Gastroesophageal sphincter (tissue), 4 donors: Measurements from ENCODE around the gene BMERB1. TPM values are rescaled to one million over a fixed set of nuclear protein-coding genes. Genes with fewer than 3 reads are reported as not detected.

Experiments used
- ATAC-seq: fragments of 150-250 bp; one replicate; pipeline ENCODE4 v1.9.1; 2016; ENCODE audit warnings: mild to moderate bottlenecking, moderate library complexity
- H3K27ac ChIP-seq, 4 donors: fragments of 200-600 bp; sonication (generic) in 3 of 4; 1 replicate in 3 of 4; 2 replicates in 1 of 4; pipeline ENCODE4 v1.5.1; 2016 to 2019
- H3K27me3 ChIP-seq: fragments of 200-600 bp; sonication (generic); one replicate; pipeline ENCODE4 v1.5.1; 2019
- H3K36me3 ChIP-seq, 2 donors: fragments of 200-600 bp; sonication (generic); one replicate each; pipeline ENCODE4 v1.5.1; 2019; ENCODE audit warnings: control low read depth in 1 of 2
- H3K4me1 ChIP-seq, 3 donors: fragments of 200-600 bp; sonication (generic); 1 replicate in 2 of 3; 2 replicates in 1 of 3; pipeline ENCODE4 v1.5.1; 2016 to 2019; ENCODE audit warnings: control low read depth in 2 of 3
- H3K4me3 ChIP-seq, 2 donors: fragments of 200-600 bp; sonication (generic); one replicate each; pipeline ENCODE4 v1.5.1; 2019; ENCODE audit warnings: mild to moderate bottlenecking in 1 of 2, moderate library complexity in 1 of 2
- H3K9me3 ChIP-seq, 3 donors: fragments of 200-600 bp; sonication (generic); one replicate each; pipeline ENCODE4 v1.5.1; 2017 to 2019; ENCODE audit warnings: control low read depth in 2 of 3
- CTCF ChIP-seq, 4 experiments: fragments of 200-600 bp in 2 of 4; fragments of 450-650 bp in 2 of 4; sonication (generic) in 1 of 4; IDR thresholded peaks; one replicate each; pipeline ENCODE4 v1.5.1; 2017 to 2019; ENCODE audit warnings: antibody characterized with exemption in 4 of 4, mild to moderate bottlenecking in 2 of 4, moderate library complexity in 2 of 4
- EP300 ChIP-seq: sonication (generic); formaldehyde crosslinking; IDR thresholded peaks from one replicate; pipeline ENCODE4 v1.6.1; 2017; ENCODE audit warnings: antibody characterized with exemption, mild to moderate bottlenecking
- POLR2A ChIP-seq, 2 donors: fragments of 450-650 bp; IDR thresholded peaks; one replicate each; pipeline ENCODE4 v1.6.1; 2017; ENCODE audit warnings: antibody characterized with exemption in 2 of 2, mild to moderate bottlenecking in 2 of 2, moderate library complexity in 1 of 2
- POLR2AphosphoS5 ChIP-seq: sonication (generic); formaldehyde crosslinking; IDR thresholded peaks from one replicate; pipeline ENCODE4 v1.6.1; 2017; ENCODE audit warnings: antibody characterized with exemption
- WGBS, 2 donors: methylation state at CpG; one replicate each; pipeline ENCODE4 v1.1.5; 2018; ENCODE audit warnings: low coverage in 1 of 2; 5-methylcytosine and 5-hydroxymethylcytosine counted together
- total RNA-seq, 4 donors: library from RNA; depleted of rRNA; stranded (reverse); fragments of >200 nt; gene quantifications; one replicate each; pipeline ENCODE4 v1.1.0, GENCODE V29; 2016

BMERB1 gene
- total RNA-seq, 4 donors from 2014 or later: 84.5 to 135 (median 101) TPM

GRCh38 chr16:15535772-15536171 is 101.4 kb downstream of the BMERB1 start:
- no peak overlapping the region for H3K27ac ChIP-seq
- H3K36me3 ChIP-seq: peaks cover 0 to 8% of the 10 kb centered on the region in 2 donors
- WGBS, 2 donors: 86 to 88% methylated on average over 1 to 5 of the region's 6 CpGs
- ATAC-seq: no peak
- TF ChIP-seq CTCF (IDR thresholded peaks at IDR 0.05): no peak
- no peak for TF ChIP-seq EP300
- no peak for TF ChIP-seq POLR2A (IDR thresholded peaks at IDR 0.05)
- TF ChIP-seq POLR2AphosphoS5: no peak
- H3K4me3 ChIP-seq: no peak overlapping the region
- H3K27me3 ChIP-seq: no peaks in the 10 kb centered on the region
- no peaks in the 10 kb centered on the region for H3K9me3 ChIP-seq
- no peaks in the 10 kb centered on the region for H3K4me1 ChIP-seq

- WGBS, 2 donors: 71 to 88% methylated on average over 7 of the region's 7 CpGs
- Histone ChIP-seq H3K27me3 (no peaks in the 10 kb centered on the region), H3K36me3 (peaks cover 0 to 8% of the 10 kb centered on the region in 2 donors), H3K4me3 (no peak overlapping the region), H3K27ac (no peak overlapping the region), H3K9me3 (no peaks in the 10 kb centered on the region), H3K4me1 (no peaks in the 10 kb centered on the region)
- ATAC-seq: no peak
- no peak for TF ChIP-seq POLR2AphosphoS5
- TF ChIP-seq EP300: no peak
- TF ChIP-seq POLR2A (IDR thresholded peaks at IDR 0.05): no peak
Observed at GRCh38 chr16:15536843-15537242, 102.5 kb downstream of the BMERB1 start.

- Histone ChIP-seq H3K36me3 (peaks cover 0 to 8% of the 10 kb centered on the region in 2 donors), H3K27ac (no peak overlapping the region), H3K4me1 (peaks cover 0 to 4% (median 0%) of the 10 kb centered on the region in 3 donors), H3K27me3 (no peaks in the 10 kb centered on the region), H3K4me3 (no peak overlapping the region), H3K9me3 (peaks cover 0 to 9% (median 0%) of the 10 kb centered on the region in 3 donors)
- WGBS, 2 donors: 83 to 85% methylated on average over 4 of the region's 5 CpGs
- ATAC-seq: no peak
- no peak for TF ChIP-seq EP300
- TF ChIP-seq CTCF (IDR thresholded peaks at IDR 0.05): no peak
- no peak for TF ChIP-seq POLR2A (IDR thresholded peaks at IDR 0.05)
- TF ChIP-seq POLR2AphosphoS5: no peak
Observed at GRCh38 chr16:15538507-15538906, 104.1 kb downstream of the BMERB1 start.

GRCh38 chr16:15539197-15539596 is 104.8 kb downstream of the BMERB1 start:
- no peak for ATAC-seq
- Histone ChIP-seq H3K9me3 (peaks cover 0 to 9% (median 0%) of the 10 kb centered on the region in 3 donors), H3K27me3 (no peaks in the 10 kb centered on the region), H3K4me3 (no peak overlapping the region), H3K36me3 (peaks cover 0 to 8% of the 10 kb centered on the region in 2 donors), H3K27ac (no peak overlapping the region), H3K4me1 (peaks cover 0 to 10% (median 0%) of the 10 kb centered on the region in 3 donors)
- WGBS, 2 donors: 86 to 92% methylated on average over 6 to 7 of the region's 8 CpGs
- TF ChIP-seq POLR2AphosphoS5 (no peak), EP300 (no peak), POLR2A (IDR thresholded peaks at IDR 0.05) (no peak), CTCF (IDR thresholded peaks at IDR 0.05) (no peak)

- Histone ChIP-seq H3K4me3 (no peak overlapping the region), H3K4me1 (peaks cover 0 to 20% (median 0%) of the 10 kb centered on the region in 3 donors), H3K9me3 (peaks cover 0 to 9% (median 0%) of the 10 kb centered on the region in 3 donors), H3K36me3 (no peaks in the 10 kb centered on the region), H3K27me3 (no peaks in the 10 kb centered on the region), H3K27ac (no peak overlapping the region)
- TF ChIP-seq CTCF (IDR thresholded peaks at IDR 0.05) (no peak), POLR2A (IDR thresholded peaks at IDR 0.05) (no peak), EP300 (no peak), POLR2AphosphoS5 (no peak)
- no peak for ATAC-seq
- 99 to 100% methylated on average over 3 to 7 of the region's 7 CpGs for WGBS, 2 donors
Observed at GRCh38 chr16:15542261-15542660, 107.9 kb downstream of the BMERB1 start.
